Stimulated activated CD4-positive, alpha-beta T cell treated with anti-CD3 and anti-CD28 coated beads, Interleukin-1b, Interleukin-23, amount 100 ng/mL, for 24 hours (primary cell): ENCODE results near the gene PSD4.

Experiments
- DNase-seq, 4 experiments: peaks; one replicate each; pipeline ENCODE4 v3.0.0-alpha.2; 2020; ENCODE audit warnings: low read depth in 4 of 4, low spot score in 1 of 4

Gene PSD4

DNA sequence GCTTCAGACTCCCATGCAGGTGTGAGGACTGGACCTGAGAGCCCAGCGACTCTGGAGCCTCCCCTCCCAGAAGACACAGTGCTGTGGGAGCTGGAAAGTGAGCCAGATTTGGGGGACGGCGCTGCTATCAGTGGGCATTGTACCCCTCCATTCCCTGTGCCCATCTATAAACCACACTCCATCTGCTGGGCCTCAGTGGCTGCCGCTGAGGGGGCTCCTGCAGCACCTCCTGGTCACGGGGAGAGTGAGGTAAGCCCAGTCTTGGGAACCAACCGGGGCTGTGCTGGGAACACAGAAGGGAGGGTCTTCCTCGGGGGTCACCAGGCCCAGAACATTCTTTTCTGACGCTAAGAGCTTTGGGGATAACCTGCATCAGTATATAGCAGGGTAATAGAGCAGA lies 9.5 kb downstream of the PSD4 start:
- DNase-seq: no peak

DNA sequence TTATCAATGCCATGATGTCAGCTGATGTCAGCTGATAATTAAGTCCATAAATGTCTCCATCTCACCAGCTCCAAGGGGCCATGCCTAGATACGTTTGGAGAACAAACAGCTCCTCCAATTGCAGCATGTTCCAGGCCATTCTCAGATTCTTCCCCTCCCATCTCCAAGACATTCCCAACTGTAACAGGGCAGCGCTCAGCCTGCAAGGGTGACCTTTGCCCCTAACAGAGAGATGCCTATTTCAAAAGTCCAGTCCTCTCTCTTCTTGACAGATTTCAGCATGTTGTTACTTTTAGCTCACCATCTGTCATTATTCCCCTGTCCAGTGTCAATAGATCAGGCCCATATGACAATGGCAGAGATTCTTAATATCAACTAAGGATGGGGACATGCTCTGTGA lies 9.9 kb downstream of the PSD4 start:
- no peak for DNase-seq

DNA sequence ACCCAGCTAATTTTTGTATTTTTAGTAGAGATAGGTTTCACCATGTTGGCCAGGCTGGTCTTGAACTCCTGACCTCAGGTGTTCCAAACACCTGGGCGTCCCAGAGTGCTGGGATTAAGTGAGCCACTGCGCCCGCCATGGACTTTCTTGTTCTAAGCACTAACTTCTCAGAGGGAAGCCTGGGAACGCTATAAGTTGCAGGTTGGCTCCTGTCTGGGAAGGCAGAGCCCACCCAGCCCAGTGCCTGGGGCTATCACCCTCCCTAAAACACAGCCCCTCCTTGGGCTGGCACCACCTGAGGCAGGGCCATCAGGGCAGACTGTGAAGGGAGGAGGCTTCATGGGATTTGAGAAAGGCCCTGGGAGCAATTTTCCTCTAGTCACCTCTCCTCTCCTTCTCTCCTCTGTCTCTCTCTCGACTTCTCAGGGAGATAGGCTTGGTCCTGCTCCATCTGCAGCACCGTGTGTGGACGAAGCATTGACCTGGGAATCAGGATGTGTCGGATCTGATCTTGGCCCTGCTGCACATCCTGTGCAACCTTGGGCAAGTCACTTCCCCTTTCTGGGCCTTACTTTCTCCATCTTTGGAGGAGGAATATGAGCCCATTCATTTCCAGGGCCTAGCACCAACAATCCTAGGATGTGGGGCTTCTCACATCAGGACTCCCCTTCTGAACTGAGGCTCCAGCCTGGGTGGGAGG lies 10.9 kb downstream of the PSD4 start:
- no peak for DNase-seq

DNA sequence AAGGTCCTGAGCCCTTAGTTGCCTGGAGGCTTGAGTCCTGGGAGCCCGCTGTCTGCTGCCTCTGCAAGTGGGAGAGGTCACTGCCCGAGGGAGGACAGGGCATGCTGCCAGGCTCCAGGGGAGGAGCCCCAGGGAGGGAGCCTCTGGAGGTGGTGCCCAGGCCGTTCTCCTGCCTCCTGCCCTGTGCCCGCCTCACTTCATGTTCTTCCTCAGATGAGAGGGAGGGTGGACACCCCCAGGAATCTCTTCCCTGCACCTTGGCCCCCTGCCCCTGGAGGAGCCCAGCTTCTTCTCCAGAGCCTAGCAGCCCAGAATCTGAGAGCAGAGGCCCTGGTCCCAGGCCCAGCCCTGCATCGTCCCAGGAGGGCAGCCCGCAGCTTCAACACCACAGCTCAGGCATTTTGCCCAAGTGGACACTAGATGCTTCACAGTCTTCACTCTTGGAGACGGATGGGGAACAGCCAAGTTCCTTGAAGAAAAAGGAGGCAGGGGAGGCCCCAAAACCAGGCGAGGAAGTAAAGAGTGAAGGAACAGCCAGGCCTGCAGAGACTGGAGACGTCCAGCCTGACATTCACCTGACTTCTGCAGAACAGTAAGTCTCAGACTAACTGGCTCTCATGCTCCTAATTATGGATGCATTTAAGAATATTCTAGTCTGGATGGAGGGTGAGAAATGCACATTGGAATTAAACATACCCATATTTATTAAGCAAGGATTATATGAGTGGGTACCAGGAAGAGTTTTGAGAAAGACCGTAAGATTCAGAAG lies 12.1 kb downstream of the PSD4 start:
- no peak for DNase-seq

DNA sequence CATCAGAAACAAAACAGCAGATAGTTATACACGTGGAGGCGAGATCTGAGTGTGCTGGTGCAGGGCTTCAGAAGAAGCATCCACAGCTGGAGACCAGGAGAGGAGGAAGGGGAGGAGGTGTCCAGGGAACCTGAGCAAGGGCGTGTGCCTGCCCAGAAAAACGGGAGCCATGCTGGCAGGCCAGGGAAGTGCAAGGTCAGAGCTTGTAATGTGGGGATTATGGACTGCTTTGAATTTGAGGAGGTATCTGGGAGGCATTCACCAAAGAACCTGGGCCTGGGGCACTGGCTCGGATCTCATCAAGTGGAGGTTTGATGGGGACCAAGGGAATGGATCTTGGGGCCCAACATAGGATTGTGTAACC lies 12.6 kb downstream of the PSD4 start:
- no peak for DNase-seq

DNA sequence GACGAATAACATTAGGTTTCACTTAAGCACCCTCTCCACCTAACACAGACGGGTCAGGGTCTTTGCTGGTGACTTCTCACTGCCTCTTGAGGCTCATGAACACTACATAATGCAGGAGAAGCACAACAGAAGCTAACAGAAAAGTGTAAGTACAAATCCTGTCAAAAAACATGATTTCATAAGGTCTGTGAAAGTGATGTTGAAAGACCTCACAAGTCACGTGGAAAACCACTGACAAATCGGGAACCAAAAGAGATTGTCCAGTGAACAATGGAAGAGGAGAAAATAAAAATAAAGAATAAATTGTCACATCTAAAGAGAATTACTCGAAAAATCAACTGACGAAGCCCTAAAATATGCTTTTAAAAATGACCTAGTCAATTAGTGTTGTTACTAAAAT lies 14.0 kb downstream of the PSD4 start:
- no peak for DNase-seq

DNA sequence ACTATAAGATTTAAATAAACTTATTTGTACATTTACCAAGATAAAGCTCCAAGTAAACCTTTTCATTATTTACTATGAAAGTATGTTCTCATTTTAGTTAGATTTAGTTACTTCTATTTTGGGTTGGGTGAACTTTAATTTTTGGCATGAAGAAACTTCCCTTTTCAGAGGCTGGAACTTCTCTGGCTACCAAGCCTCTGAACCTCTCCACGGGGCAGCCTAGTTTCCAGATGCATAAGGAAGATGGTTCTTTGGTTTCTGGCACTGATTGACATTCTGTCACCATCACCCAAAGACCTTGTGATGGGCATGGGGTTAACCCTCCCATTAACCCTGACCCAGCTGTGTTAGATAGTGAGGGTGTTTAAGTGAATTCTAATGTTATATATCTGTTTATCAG lies 17.1 kb downstream of the PSD4 start:
- no peak for DNase-seq

DNA sequence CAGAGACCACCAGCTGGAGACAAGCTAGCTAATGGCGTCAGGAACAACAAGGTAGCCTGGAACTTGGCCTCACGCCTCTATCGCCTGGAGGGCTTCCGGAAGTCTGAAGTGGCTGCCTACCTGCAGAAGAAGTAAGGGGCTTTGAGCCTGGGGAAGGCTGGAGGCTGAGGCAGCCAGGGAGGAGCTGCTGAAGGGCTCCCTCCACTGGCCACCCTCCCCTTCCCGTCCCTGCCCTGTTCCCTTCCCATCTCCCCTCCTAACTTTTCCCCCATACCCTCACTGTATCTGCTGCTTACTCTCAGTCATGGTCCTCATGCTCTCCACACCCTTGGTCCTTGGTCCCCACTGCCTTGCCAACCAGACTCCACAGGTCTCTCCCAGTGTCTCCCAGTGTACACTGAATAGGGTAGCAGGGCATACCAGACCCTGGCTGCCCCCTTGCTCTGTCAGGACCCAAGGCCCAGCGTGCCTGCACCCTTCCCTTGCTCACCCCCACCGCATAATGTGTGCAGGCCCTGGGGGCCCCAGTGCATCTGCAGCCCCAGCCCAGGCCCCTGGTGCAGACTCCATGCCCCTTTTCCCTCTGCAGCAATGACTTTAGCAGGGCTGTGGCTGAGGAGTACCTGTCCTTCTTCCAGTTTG lies 18.8 kb downstream of the PSD4 start:
- no peak for DNase-seq

DNA sequence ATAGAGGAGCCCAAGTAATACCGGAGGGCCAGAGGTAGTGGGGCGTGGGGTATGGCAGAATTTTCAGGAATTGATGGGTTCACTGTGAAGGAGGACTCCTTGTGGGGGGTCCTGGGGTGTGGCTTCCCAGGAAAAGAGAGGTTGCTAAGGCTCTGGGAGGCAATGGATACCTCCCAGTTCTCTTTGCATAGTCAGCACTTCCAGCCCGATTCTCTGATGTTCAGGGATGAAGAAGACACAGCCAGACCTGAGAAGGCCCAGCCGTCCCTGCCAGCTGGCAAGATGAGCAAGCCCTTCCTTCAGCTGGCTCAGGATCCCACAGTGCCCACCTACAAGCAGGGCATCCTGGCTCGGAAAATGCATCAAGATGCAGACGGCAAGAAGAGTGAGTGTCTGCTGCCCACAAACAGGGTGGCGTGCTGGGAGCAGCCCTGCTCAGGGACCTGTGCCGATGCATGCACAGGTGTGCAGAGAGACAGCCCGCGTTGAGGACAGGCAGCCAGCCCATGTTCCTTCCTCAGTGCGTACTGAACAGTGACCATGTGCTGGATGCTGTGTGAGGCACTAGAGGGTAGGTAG lies 22.2 kb downstream of the PSD4 start:
- no peak for DNase-seq

DNA sequence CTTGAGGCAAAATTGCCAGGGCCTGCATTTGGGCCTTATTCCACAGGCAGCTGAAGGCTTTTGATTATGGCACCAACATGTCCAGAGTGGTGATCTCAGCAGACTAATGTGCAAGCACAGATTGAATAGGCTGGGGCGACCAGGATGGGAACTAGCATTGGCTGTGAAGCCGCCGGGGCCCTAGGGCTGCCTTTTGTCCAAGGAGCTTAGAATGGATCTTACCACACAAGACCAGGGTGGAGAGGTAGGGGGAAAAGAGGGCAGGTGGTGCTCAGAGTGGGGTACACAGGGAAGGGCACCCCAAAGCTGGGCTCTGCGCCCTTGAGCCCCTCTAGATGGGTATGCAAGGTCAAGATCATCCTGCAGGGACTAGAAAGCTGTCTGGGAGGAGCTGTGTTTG lies 23.1 kb downstream of the PSD4 start:
- no peak for DNase-seq

DNA sequence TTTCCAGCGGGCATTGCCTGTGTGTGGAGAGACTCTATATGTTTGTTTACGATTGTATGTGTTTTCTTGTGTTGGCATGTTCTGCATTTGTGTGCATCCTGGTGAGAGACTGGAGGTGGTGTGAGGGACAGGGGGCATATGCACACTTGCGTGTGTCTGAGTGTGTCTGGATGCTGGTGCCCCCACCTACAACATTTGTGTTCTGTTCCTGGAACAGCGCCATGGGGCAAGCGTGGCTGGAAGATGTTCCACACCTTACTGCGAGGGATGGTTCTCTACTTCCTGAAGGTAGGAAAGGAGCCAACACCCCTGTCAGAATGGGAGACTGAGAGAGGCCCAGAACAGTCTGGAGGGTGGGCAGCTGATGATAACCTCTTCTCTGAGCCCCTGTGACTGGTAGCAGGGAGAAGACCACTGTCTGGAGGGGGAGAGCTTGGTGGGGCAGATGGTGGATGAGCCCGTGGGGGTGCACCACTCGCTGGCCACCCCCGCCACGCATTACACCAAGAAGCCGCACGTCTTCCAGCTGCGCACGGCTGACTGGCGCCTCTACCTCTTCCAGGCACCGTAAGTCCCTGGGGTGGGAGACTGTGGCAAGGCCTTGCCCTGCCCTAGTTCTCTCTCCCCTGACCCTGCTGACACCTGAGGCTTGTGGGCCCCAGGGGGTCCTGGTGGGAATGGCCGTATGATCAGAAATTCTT lies 23.7 kb downstream of the PSD4 start:
- DNase-seq: no peak

DNA sequence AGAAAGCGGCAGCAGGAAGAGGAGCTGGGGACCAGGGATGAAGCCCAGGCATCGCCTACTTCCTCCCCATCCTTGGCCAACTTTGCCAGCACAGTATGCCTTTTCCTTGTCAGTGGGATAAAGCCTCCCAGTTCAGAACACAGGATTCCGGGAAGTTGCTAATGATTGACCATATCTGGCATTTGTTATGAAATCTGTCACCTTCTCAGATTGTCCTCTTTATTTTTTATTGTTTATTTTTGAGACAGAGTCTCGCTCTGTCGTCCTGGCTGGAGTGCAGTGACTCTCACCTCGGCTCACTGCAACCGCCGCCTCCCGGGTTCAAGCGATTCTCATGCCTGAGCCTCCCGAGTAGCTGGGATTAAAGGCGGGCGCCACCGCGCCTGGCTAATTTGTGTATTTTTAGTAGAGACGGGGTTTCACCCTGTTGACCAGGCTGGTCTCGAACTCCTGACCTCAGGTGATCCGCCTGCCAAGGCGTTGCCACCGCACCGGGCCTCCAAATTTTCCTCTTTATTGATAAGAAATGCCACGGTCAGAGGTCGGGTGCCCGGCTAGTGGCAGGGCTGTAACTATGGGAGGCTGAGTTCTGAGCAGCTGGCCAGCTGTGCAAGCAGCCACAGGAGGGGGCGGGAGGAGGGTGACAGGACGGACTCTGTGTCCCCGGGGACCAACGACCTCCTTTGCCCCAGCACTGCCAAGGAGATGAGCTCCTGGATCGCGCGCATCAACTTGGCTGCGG lies 24.4 kb downstream of the PSD4 start:
- DNase-seq: no peak

DNA sequence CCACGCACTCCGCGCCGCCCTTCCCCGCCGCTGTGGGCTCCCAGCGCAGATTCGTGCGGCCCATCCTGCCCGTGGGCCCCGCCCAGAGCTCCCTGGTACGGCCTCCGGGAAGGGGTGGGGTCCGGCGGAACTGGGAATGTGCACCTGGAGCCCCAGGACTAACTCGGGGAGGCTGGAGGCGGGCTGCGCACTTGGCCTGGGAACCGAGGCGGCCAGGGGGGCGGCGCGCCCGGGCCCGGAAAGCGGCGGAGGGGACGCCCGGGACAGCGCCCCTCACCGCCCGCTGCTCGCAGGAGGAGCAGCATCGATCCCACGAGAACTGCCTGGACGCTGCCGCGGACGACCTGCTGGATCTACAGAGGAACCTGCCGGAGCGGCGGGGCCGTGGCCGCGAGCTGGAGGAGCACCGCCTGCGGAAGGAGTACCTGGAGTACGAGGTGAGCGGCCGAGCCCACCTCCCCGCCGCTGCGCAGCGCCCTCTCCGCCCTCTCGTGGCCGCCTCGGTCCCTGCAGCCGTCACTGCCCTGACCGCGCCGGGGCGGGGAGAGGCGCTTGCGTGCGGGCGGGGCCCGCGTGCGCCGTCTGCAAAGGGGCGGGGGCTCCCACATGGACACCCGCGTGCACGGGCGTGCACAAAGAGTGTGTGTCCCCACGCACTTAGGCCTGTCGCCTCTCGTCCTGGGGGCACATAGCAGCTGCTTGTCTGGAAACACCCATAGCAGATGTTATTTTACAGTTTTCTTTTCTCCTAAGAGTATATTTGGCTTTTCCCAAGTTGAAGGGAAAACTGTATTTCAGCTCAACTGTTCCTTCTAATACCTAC lies 25.2 kb downstream of the PSD4 start:
- DNase-seq: peak; percentile 58 to 73 (median 67)

DNA sequence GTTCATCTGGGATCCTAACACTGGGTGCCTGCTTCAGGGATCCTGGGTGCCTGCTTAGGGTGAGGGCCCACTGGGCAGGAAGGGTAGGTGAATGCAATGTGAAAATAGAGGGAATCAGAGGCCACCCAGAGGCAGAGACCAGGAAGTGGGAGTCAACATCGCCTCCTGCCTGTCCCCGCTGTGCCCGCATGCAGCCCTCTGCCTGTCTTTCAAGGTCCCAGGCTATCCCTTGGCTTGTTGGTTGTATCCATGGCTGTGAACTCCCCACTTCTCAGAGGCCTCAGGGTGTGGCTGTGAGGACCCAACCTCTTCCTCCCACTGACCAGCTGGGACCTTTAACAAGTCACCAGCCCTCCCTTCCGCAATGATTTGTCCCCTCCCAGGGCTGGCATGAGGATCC lies 26.5 kb downstream of the PSD4 start:
- no peak for DNase-seq

DNA sequence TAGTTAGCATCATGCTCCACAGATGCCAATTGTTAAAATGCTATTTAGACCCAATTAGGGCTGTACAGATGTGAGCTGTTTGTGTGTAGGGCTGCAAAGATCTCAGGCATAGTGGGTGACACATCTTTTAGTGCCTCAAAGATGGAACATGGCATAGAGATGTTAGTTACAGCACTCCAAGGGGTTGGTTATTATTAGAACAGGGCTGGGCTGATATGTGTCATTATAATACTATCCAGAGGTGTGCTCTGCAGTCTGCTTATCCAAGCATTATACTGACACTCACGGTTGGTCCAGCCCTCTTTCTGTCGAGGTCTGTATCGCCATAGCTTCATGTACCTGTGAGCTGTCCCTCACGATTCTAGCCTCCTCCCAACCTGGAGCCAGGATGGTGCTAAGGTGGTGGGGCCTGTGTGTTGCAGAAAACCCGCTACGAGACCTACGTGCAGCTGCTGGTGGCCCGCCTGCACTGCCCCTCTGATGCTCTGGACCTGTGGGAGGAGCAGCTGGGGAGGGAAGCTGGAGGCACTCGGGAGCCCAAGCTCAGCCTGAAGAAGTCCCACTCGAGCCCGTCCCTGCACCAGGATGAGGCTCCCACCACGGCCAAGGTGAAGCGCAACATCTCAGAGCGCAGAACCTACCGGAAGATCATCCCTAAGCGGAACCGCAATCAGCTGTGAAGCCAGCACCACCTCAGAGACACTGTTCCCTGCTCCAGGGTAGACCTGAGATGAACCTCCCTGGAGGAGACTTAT lies 27.1 kb downstream of the PSD4 start:
- DNase-seq: no peak

DNA sequence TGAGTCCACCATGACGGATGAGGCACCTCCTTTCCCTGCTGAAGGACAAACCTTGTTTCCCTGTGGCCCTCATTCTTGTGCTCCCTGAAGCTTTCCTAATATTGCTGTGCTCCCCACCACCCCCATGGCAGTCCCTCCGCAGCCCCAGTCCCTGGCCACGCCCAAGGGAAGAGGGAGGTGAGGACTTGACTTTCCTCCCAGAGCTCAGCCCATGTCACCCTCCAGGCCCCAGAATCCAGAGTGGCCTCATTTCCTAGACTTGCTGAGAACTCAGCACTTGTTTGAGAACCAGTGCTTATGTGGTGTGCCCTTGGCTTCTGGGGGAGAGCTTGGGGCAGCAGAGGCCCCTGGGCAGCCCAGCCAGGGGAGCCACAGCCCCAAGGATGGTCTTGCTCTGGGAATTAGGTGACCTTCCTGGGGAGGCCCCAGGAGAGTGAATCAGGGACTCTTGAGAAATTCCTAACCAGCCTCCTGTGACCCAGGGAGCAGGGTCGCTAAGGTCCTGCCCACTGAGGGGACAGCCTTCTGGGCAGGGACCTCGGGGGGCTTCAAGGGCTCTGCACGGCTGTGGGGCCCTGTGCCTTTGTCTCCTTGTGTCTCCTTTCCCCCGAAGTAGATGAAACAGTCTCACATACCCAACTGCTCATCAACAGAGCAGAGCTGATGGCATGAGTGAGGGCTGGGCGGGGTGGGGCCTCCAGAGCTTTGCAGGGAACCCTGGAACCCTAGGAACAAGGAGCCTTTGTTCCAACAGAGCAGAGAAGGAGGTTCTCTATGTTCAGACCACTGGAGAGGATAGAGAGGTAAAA lies 27.9 kb downstream of the PSD4 start:
- DNase-seq: no peak

DNA sequence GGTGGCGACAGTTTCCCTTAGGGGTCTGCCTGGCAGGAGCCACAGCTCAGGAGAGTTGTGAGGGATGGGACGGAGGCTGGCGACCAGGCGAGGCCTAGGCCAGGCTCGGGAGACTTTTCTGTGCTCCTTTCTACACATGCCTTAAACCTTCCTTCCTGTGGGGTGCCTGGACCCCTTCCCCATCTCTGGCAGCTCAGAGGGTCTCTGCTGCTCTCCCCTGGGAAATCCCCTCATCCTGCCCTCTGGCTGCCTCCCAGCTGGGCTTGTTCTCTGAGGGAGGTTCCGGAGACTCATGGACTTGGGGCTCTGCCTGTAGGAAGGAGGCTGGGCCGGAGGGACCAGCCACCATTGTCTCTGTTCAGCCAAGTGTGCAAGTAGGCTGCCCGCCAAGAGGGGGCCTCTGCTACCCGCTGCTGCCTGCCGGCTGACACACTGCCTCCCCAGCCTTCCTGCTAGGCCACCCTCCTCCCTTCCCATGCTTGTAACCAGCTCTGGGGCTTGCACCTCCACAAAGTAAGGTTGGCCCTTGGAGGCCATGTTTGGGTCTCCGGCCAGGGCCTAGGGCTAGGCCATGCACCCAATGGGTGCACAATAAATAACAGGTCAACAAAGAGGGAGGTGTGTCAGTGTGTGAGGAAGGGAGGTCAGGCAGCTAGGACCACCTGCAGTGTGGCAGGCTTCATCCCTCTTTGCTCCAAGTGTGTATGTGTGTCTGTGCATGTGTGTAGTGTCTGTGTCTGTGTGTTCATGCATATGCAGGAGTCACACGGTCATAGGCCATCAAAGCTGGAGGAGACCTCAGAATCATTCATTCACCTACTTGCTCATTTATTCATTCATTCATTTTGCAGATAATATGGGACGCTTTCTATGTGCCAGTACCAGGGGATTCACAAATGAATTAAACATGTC lies 28.8 kb downstream of the PSD4 start:
- DNase-seq: no peak

DNA sequence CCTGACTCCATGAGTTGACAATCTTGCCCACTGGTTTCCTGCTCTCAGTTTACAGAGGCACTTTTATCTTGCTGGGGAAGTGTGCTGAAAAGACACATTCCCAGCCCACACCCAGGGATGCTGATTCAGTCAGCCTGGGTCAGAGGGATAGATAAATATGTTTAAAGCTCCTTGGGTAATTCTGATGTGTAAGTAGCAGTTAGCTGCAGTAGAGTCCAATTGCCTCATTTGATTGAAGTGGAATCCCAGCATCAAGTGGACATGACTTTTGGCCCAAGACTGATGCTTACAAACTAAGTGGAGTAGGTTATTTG lies 29.4 kb downstream of the PSD4 start:
- no peak for DNase-seq
